Astrocyte (in vitro differentiated cells and primary cell): ENCODE results near the gene DNER. TPM values are rescaled to one million over a fixed set of nuclear protein-coding genes. Genes with fewer than 3 reads are reported as not detected.

Source experiments
- DNase-seq: peaks from one replicate; pipeline ENCODE4 v3.0.0-alpha.2; 2010; ENCODE audit warnings: low read depth
- FAIRE-seq: peaks from 2 replicates; lab custom pipeline; 2011; peaks lifted over from hg19 to GRCh38; lab: Jason Lieb, UNC
- H2AFZ ChIP-seq: 2 replicates; pipeline ENCODE4 v1.6.0; 2012; ENCODE audit warnings: low read depth, low read length, inconsistent platforms
- H3K27ac ChIP-seq: 2 replicates; pipeline ENCODE4 v1.5.1; 2011; ENCODE audit warnings: low read depth, low read length, inconsistent platforms
- H3K27me3 ChIP-seq: 2 replicates; pipeline ENCODE4 v1.6.0; 2011; ENCODE audit warnings: low read length, inconsistent platforms; ENCODE audit not compliant: insufficient read depth
- H3K36me3 ChIP-seq: 2 replicates; pipeline ENCODE4 v1.5.1; 2011; ENCODE audit warnings: low read length, inconsistent platforms; ENCODE audit not compliant: insufficient read depth
- H3K4me1 ChIP-seq: 2 replicates; pipeline ENCODE4 v1.5.1; 2011; ENCODE audit warnings: low read length, inconsistent platforms; ENCODE audit not compliant: insufficient read depth
- H3K4me2 ChIP-seq: 2 replicates; pipeline ENCODE4 v1.6.0; 2012; ENCODE audit warnings: low read length, inconsistent platforms
- H3K4me3 ChIP-seq: 2 replicates; pipeline ENCODE4 v1.5.1; 2011; ENCODE audit warnings: low read depth, mild to moderate bottlenecking, low read length, inconsistent platforms; ENCODE audit not compliant: insufficient read depth
- H3K79me2 ChIP-seq: 2 replicates; pipeline ENCODE4 v1.6.0; 2012; ENCODE audit warnings: mild to moderate bottlenecking, low read length, inconsistent platforms; ENCODE audit not compliant: insufficient read depth
- H3K9ac ChIP-seq: 2 replicates; pipeline ENCODE4 v1.6.0; 2012; ENCODE audit warnings: mild to moderate bottlenecking, low read length, inconsistent platforms
- H3K9me3 ChIP-seq: 2 replicates; pipeline ENCODE4 v1.5.1; 2012; ENCODE audit warnings: low read depth, mild to moderate bottlenecking, low read length, inconsistent platforms; ENCODE audit not compliant: insufficient read depth
- H4K20me1 ChIP-seq: 2 replicates; pipeline ENCODE4 v1.6.0; 2012; ENCODE audit warnings: low read length, inconsistent platforms; ENCODE audit not compliant: insufficient read depth
- H3K27ac Mint-ChIP-seq: one replicate; pipeline ENCODE4 v1.8.0; 2021; ENCODE audit warnings: mild to moderate bottlenecking, mixed read lengths; ENCODE audit not compliant: unreplicated experiment
- H3K27me3 Mint-ChIP-seq: one replicate; pipeline ENCODE4 v1.8.0; 2021; ENCODE audit warnings: low read depth, mixed read lengths; ENCODE audit not compliant: unreplicated experiment
- H3K36me3 Mint-ChIP-seq: one replicate; pipeline ENCODE4 v1.8.0; 2021; ENCODE audit warnings: low read depth, mixed read lengths; ENCODE audit not compliant: unreplicated experiment
- H3K4me1 Mint-ChIP-seq: one replicate; pipeline ENCODE4 v1.8.0; 2021; ENCODE audit warnings: low read depth, mixed read lengths; ENCODE audit not compliant: unreplicated experiment
- H3K4me3 Mint-ChIP-seq: one replicate; pipeline ENCODE4 v1.8.0; 2021; ENCODE audit warnings: mild to moderate bottlenecking, moderate library complexity, mixed read lengths; ENCODE audit not compliant: unreplicated experiment
- H3K9me3 Mint-ChIP-seq: one replicate; pipeline ENCODE4 v1.8.0; 2021; ENCODE audit warnings: mild to moderate bottlenecking, mixed read lengths; ENCODE audit not compliant: unreplicated experiment
- EZH2 ChIP-seq: IDR thresholded peaks from 2 replicates; pipeline ENCODE4 v1.6.1; 2012; ENCODE audit warnings: mild to moderate bottlenecking, low read length, inconsistent platforms; ENCODE audit not compliant: insufficient read depth
- total RNA-seq: library from RNA; stranded (reverse); gene quantifications from 2 replicates; pipeline ENCODE4 v1.2.1, GENCODE V29; 2021
- TF ChIP-seq, protein P1 (sequence below): IDR thresholded peaks from 2 replicates; pipeline ENCODE4 v1.5.1; 2011; ENCODE audit warnings: low read depth, mild to moderate bottlenecking, inconsistent platforms, low read length, moderate library complexity; ENCODE audit not compliant: insufficient read depth

The DNER gene
- total RNA-seq, 1 donor from 2014 or later, result 1.0 TPM

DNA sequence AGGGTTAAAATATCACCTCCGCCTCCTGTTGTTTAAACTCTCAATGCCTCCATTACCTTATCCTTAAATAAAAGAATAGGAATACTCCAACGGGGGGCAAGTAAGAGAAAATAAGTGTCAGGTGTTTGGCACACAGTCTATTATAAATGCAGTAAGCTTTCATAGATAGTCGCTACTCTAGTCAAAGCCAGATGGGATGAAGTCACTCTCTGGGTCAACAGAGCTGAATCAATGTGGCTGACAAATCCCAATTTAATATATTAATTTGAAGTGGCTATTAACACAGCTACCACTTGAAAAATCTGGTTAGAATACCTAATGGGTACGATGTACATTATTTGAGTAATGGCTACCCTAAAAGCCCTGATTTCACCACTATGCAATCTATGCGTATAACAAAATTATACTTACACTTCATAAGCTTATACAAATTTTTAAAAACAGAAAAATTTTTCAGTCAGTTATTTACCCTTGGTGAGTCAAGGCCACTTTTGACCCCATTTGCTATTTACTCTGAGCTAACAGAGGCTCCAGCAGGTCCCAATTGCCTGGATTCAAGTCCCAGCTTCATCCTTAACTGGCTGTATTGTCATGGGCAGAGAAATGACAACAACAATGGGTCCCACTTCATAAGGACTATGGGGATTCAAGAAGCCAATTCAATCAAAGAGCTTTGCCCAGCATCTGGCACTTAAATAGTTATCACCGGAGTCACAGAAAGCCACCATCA, 275.8 kb downstream of the DNER start:
- Mint-ChIP-seq H3K4me3 (no peak overlapping the region), H3K27me3 (no peaks in the 10 kb centered on the region), H3K27ac (no peak overlapping the region), H3K9me3 (no peaks in the 10 kb centered on the region), H3K36me3 (no peaks in the 10 kb centered on the region), H3K4me1 (peaks cover 2% of the 10 kb centered on the region)
- Histone ChIP-seq H3K9ac (no peak overlapping the region), H3K4me1 (no peaks in the 10 kb centered on the region), H3K79me2 (no peaks in the 10 kb centered on the region), H2AFZ (no peak overlapping the region), H3K36me3 (no peaks in the 10 kb centered on the region), H3K4me2 (no peak overlapping the region), H4K20me1 (no peaks in the 10 kb centered on the region), H3K27ac (no peak overlapping the region), H3K27me3 (no peaks in the 10 kb centered on the region), H3K9me3 (no peaks in the 10 kb centered on the region), H3K4me3 (no peak overlapping the region)
- no peak for DNase-seq
- FAIRE-seq, result no peak
- TF ChIP-seq, protein P1, sequence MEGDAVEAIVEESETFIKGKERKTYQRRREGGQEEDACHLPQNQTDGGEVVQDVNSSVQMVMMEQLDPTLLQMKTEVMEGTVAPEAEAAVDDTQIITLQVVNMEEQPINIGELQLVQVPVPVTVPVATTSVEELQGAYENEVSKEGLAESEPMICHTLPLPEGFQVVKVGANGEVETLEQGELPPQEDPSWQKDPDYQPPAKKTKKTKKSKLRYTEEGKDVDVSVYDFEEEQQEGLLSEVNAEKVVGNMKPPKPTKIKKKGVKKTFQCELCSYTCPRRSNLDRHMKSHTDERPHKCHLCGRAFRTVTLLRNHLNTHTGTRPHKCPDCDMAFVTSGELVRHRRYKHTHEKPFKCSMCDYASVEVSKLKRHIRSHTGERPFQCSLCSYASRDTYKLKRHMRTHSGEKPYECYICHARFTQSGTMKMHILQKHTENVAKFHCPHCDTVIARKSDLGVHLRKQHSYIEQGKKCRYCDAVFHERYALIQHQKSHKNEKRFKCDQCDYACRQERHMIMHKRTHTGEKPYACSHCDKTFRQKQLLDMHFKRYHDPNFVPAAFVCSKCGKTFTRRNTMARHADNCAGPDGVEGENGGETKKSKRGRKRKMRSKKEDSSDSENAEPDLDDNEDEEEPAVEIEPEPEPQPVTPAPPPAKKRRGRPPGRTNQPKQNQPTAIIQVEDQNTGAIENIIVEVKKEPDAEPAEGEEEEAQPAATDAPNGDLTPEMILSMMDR, result no peak
- no peak for TF ChIP-seq EZH2

DNA sequence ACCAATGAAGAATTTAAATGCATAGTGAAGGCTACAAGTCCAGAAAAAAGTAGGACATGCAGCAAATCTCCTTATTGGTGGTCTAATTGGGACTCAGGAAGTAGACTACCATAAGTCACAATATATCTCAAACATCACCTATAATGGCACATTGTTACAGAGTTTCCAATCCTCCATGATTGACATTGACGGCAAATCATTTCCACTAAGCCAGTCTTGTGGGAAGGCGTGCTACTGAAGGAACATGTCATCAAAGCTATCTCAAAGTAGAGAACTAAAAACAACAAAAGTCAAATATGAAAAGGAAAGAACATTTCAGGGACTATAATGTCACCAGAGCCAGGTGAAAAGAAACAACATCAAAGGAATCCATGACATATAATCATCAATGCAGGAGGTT, 276.9 kb downstream of the DNER start:
- FAIRE-seq (no peak), DNase-seq (no peak)
- Histone ChIP-seq H3K27ac (no peak overlapping the region), H3K27me3 (no peaks in the 10 kb centered on the region), H3K79me2 (no peaks in the 10 kb centered on the region), H3K4me2 (no peak overlapping the region), H3K9ac (no peak overlapping the region), H3K4me1 (no peaks in the 10 kb centered on the region), H3K9me3 (no peaks in the 10 kb centered on the region), H4K20me1 (no peaks in the 10 kb centered on the region), H3K4me3 (no peak overlapping the region), H2AFZ (no peak overlapping the region), H3K36me3 (no peaks in the 10 kb centered on the region)
- no peaks in the 10 kb centered on the region for H3K27me3 Mint-ChIP-seq
- no peaks in the 10 kb centered on the region for H3K9me3 Mint-ChIP-seq
- H3K27ac Mint-ChIP-seq, result no peak overlapping the region
- TF ChIP-seq, protein P1, result no peak
- no peak for TF ChIP-seq EZH2
- H3K36me3 Mint-ChIP-seq, result no peaks in the 10 kb centered on the region
- H3K4me3 Mint-ChIP-seq, result no peak overlapping the region
- peaks cover 2% of the 10 kb centered on the region for H3K4me1 Mint-ChIP-seq

DNA sequence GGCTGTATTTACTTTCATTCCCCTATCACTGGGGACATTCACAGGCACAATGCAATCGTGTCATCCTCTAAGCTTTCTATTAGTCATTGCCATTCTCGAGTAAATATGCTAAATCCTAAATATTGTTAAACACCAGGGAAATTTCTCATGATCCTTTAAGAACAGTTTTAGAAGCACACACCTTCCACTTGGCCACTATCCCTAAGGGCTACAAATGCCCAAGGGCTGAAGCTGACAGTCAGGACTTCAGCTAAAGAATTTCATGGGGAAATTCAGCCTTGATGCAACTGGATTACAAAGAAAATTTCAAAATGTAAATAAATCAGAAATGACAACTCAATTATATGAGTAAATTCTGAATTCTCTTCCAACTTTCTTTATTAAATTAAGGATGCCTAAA, 280.2 kb downstream of the DNER start:
- Mint-ChIP-seq H3K4me1 (peaks cover 2% of the 10 kb centered on the region), H3K9me3 (no peaks in the 10 kb centered on the region), H3K4me3 (no peak overlapping the region), H3K36me3 (no peaks in the 10 kb centered on the region), H3K27me3 (no peaks in the 10 kb centered on the region), H3K27ac (no peak overlapping the region)
- H3K9ac ChIP-seq, result no peak overlapping the region
- TF ChIP-seq, protein P1, result no peak
- TF ChIP-seq EZH2, result no peak
- H4K20me1 ChIP-seq, result no peaks in the 10 kb centered on the region
- no peaks in the 10 kb centered on the region for H3K4me1 ChIP-seq
- H3K79me2 ChIP-seq, result no peaks in the 10 kb centered on the region
- H3K36me3 ChIP-seq, result no peaks in the 10 kb centered on the region
- no peak overlapping the region for H2AFZ ChIP-seq
- no peaks in the 10 kb centered on the region for H3K27me3 ChIP-seq
- H3K27ac ChIP-seq, result no peak overlapping the region
- no peak for DNase-seq
- no peak for FAIRE-seq
- H3K4me3 ChIP-seq, result no peak overlapping the region
- H3K4me2 ChIP-seq, result no peak overlapping the region
- H3K9me3 ChIP-seq, result no peaks in the 10 kb centered on the region
